GM12878 (cell line): Measurements from ENCODE around the gene YWHAH. TPM values are rescaled to one million over a fixed set of nuclear protein-coding genes. Genes with fewer than 3 reads are reported as not detected.

Source experiments
- ATAC-seq: fragments of 200-7000 bp; cut with Tn5 transposase; 3 replicates; pipeline ENCODE4 v1.9.1; 2020; ENCODE audit warnings: mild to moderate bottlenecking, moderate library complexity
- BruUV-seq: library from RNA; stranded (reverse); fragments of 400-500 nt; replicated peaks from 2 replicates; lab custom pipeline; 2021; lab: Mats Ljungman, UMichigan
- CTCF ChIA-PET: fragments of 300-600 bp; sonication (Branson Sonifier 250); formaldehyde crosslinking; extraction: SDS; loops from one replicate; lab custom pipeline; 2021; ENCODE audit warnings: inconsistent platforms; lab: Yijun Ruan, JAX
- POLR2A ChIA-PET: fragments of 350-600 bp; formaldehyde crosslinking; extraction: SDS; loops from one replicate; lab custom pipeline; 2021; ENCODE audit warnings: inconsistent platforms; lab: Charles Lee
- RAD21 ChIA-PET: fragments of 300-600 bp; sonication (Branson Sonifier 250); formaldehyde crosslinking; loops from one replicate; lab custom pipeline; 2023; ENCODE audit warnings: antibody characterized with exemption; ENCODE audit not compliant: unreplicated experiment; lab: Charles Lee
- SMC1A ChIA-PET: fragments of 300-600 bp; sonication (Branson Sonifier 250); formaldehyde crosslinking; loops from one replicate; lab custom pipeline; 2023; ENCODE audit not compliant: unreplicated experiment, uncharacterized antibody; lab: Charles Lee
- DNase-seq: peaks from one replicate; pipeline ENCODE4 v3.0.0-alpha.2; 2011; ENCODE audit warnings: low read depth, low spot score
- FAIRE-seq: peaks from 3 replicates; lab custom pipeline; 2011; peaks lifted over from hg19 to GRCh38; lab: Jason Lieb, UNC
- H2AFZ ChIP-seq: 2 replicates; pipeline ENCODE4 v1.6.0; 2011; ENCODE audit warnings: low read depth, low read length, control low read depth; ENCODE audit not compliant: control insufficient read depth
- H3K27ac ChIP-seq: 2 replicates; pipeline ENCODE4 v1.5.1; 2011; ENCODE audit warnings: control low read depth; ENCODE audit not compliant: control insufficient read depth, insufficient read depth
- H3K27me3 ChIP-seq, 2 experiments: replicated peaks in 1 of 2; 2 replicates each; pipeline versions ENCODE4 v1.6.0 to v1.6.1; 2011; ENCODE audit warnings: low read length in 1 of 2; ENCODE audit not compliant: control insufficient read depth in 2 of 2, insufficient read depth in 2 of 2
- H3K36me3 ChIP-seq, 2 experiments: 2 replicates each; pipeline ENCODE4 v1.5.1; 2011; ENCODE audit warnings: low read length in 1 of 2; ENCODE audit not compliant: control insufficient read depth in 2 of 2, insufficient read depth in 2 of 2
- H3K4me1 ChIP-seq: 2 replicates; pipeline ENCODE4 v1.6.1; 2011; ENCODE audit warnings: mild to moderate bottlenecking, low read length, moderate library complexity, mixed read lengths; ENCODE audit not compliant: control insufficient read depth, insufficient read depth
- H3K4me2 ChIP-seq: 2 replicates; pipeline ENCODE4 v1.6.0; 2011; ENCODE audit warnings: control low read depth; ENCODE audit not compliant: control insufficient read depth, insufficient read depth
- H3K4me3 ChIP-seq: fragments of 200-600 bp; sonication (generic); 2 replicates; pipeline ENCODE4 v1.5.1; 2016
- H3K79me2 ChIP-seq: 2 replicates; pipeline ENCODE4 v1.6.0; 2011; ENCODE audit warnings: low read length; ENCODE audit not compliant: control insufficient read depth, insufficient read depth
- H3K9ac ChIP-seq: 2 replicates; pipeline ENCODE4 v1.8.0; 2011; ENCODE audit warnings: low read length, control low read depth, mixed read lengths; ENCODE audit not compliant: control insufficient read depth, insufficient read depth
- H3K9me3 ChIP-seq: replicated peaks from 3 replicates; pipeline ENCODE4 v1.5.1; 2011; ENCODE audit warnings: mild to moderate bottlenecking, low read length; ENCODE audit not compliant: control insufficient read depth, insufficient read depth
- H4K20me1 ChIP-seq: 2 replicates; pipeline ENCODE4 v1.6.0; 2011; ENCODE audit not compliant: control insufficient read depth, insufficient read depth
- BHLHE40 ChIP-seq, 2 experiments: fragments of 450-650 bp in 1 of 2; IDR thresholded peaks; 2 replicates each; pipeline ENCODE4 v1.6.1; 2011 to 2017; ENCODE audit warnings: low read depth in 2 of 2, borderline replicate concordance in 1 of 2, improper control_type of control experiment in 1 of 2, low read length in 1 of 2, mild to moderate bottlenecking in 1 of 2
- CEBPZ ChIP-seq: fragments of 150-350 bp; IDR thresholded peaks from 2 replicates; pipeline ENCODE4 v1.6.1; 2016; ENCODE audit warnings: low read depth, low read length
- CHD4 ChIP-seq: fragments of 200-600 bp; sonication (generic); IDR thresholded peaks from 2 replicates; pipeline ENCODE4 v1.6.1; 2016; ENCODE audit warnings: mild to moderate bottlenecking
- MXI1 ChIP-seq: fragments of 150-350 bp; IDR thresholded peaks from 2 replicates; pipeline ENCODE4 v1.6.1; 2011; ENCODE audit warnings: low read depth, mild to moderate bottlenecking, inconsistent platforms, low read length, improper control_type of control experiment
- RELA ChIP-seq: fragments of 450-650 bp; IDR thresholded peaks from 2 replicates; pipeline ENCODE4 v1.8.0; 2014; ENCODE audit warnings: borderline replicate concordance; ENCODE audit not compliant: partially characterized antibody
- ZNF274 ChIP-seq: IDR thresholded peaks from one replicate; pipeline ENCODE4 v1.8.0; 2011; ENCODE audit not compliant: insufficient read length, insufficient read depth
- WGBS: methylation state at CpG from one replicate; pipeline ENCODE4 v1.1.6; 2016; ENCODE audit warnings: low lambda C conversion rate; ENCODE audit not compliant: insufficient replicate concordance, insufficient coverage; ENCODE audit errors: missing lambda C conversion rate; 5-methylcytosine and 5-hydroxymethylcytosine counted together
- in situ Hi-C: fragments of 300-500 bp; cut with MboI; formaldehyde crosslinking; loops from 9 replicates; pipeline ENCODE4 v1.14.3; 2018; ENCODE audit warnings: mixed read lengths
- intact Hi-C: fragments of 100-400 bp; cut with micrococcal nuclease; formaldehyde crosslinking; loops from one replicate; pipeline ENCODE4 v1.14.2; 2022; ENCODE audit not compliant: unreplicated experiment
- polyA plus RNA-seq, 11 experiments: library from polyadenylated mRNA; depleted of rRNA in 4 of 11; unstranded in 6 of 11; stranded (reverse) in 5 of 11; fragments of >200 nt; fragmentation: Nextera tagmentation in 4 of 11; fragmentation: Illumina TruSeq in 1 of 11; extraction: Ambion mirVana in 4 of 11; extraction: Trizol in 1 of 11; gene quantifications; 1 replicate in 1 of 11; 2 replicates in 10 of 11; pipeline versions ENCODE4 v1.2.1 to v1.2.3, GENCODE V29; 2011 to 2016; ENCODE audit warnings: inconsistent platforms in 2 of 11, missing spikeins in 2 of 11, low read depth in 1 of 11
- total RNA-seq, 4 experiments: library from RNA; depleted of rRNA in 3 of 4; stranded (reverse); fragments of >200 nt in 3 of 4; fragmentation: Illumina TruSeq in 1 of 4; extraction: Trizol in 1 of 4; gene quantifications; 2 replicates each; pipeline versions ENCODE4 v1.2.1 to v1.2.3, GENCODE V29; 2013 to 2021
- TF ChIP-seq, protein P1 (sequence below): fragments of 450-650 bp; IDR thresholded peaks from 2 replicates; pipeline ENCODE4 v1.6.1; 2014; ENCODE audit warnings: mild to moderate bottlenecking

Gene YWHAH
- total and polyA plus RNA-seq, 10 of the 15 experiments (the other 5 are each of a cell fraction or from before 2014, with no cell fraction given): 34.2 to 197 (median 115) TPM

DNA sequence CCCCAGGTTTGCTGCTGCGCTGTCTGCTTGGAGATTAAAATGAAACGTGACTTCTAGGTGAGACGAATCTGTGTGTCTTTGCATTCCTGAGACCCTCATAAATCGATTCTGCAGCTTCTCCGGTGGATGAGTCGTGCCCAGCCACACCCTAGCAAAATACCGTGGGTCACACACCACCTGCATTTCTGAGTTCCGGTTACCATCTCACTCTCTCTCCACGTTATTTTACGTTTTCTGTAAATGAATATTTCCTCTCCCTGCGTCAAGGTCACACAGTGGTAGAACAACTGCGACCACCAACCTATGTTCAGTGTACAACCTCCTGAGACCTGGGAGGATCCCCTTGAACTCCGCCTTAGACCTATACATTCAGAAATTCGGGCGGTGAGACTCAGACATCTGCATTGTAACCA lies 1.1 kb downstream of the YWHAH start:
- intact Hi-C loops: loop anchor here (2.0 kb wide), 1 partner anchor 191 kb away; the partner anchor contains the start of gene DEPDC5
- Histone ChIP-seq H3K36me3 (peaks cover 0 to 6% of the 10 kb centered on the region in 2 experiments), H4K20me1 (0 out of 2 replicates have a peak, but pooled peaks cover 3% of the 10 kb centered on the region), H3K4me2 (peak overlapping the region; percentile 75), H3K4me1 (peaks cover 13% of the 10 kb centered on the region), H3K4me3 (peak overlapping the region; percentile 100), H3K9ac (peak overlapping the region; percentile 91), H2AFZ (peak overlapping the region; percentile 94), H3K9me3 (no peaks in the 10 kb centered on the region), H3K27me3 (no peaks in the 10 kb centered on the region), H3K27ac (peak overlapping the region; percentile 83), H3K79me2 (peaks cover 50% of the 10 kb centered on the region)
- DNase-seq (no peak), ATAC-seq (peak; percentile 8), FAIRE-seq (peak; percentile 57)
- WGBS: under 1% methylated on average over 15 of the region's 15 CpGs
- SMC1A ChIA-PET: interaction anchor here (0.7 to 10.0 kb wide), 7 partner anchors 10 to 467 kb away, joined by 3 to 99 read pairs (median 4); partner anchors contain the start of genes PISD and RTCB
- RAD21 ChIA-PET: interaction anchor here (0.7 to 4.0 kb wide), 3 partner anchors 25 to 280 kb away, joined by 3 to 29 read pairs (median 5); no protein-coding TSS in a partner anchor
- POLR2A ChIA-PET: interaction anchor here (0.9 to 1.5 kb wide), 4 partner anchors 9 to 279 kb away, joined by 3 to 6 read pairs (median 3); no protein-coding TSS in a partner anchor
- TF ChIP-seq BHLHE40 (IDR thresholded peaks at IDR 0.05; ENCODE audit: borderline replicate concordance in 1 of 2, low read depth in 2 of 2, low read length in 1 of 2) (peak in 1 of 2 experiments; percentile 48; a peak in 2 of 4 replicates), CEBPZ (no peak), CHD4 (no peak), RELA (no peak), ZNF274 (no peak), MXI1 (0 out of 2 replicates have a peak, but pooled peaks have one; percentile 29)
- TF ChIP-seq, protein P1, sequence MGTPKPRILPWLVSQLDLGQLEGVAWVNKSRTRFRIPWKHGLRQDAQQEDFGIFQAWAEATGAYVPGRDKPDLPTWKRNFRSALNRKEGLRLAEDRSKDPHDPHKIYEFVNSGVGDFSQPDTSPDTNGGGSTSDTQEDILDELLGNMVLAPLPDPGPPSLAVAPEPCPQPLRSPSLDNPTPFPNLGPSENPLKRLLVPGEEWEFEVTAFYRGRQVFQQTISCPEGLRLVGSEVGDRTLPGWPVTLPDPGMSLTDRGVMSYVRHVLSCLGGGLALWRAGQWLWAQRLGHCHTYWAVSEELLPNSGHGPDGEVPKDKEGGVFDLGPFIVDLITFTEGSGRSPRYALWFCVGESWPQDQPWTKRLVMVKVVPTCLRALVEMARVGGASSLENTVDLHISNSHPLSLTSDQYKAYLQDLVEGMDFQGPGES: no peak
- in situ Hi-C loops: loop anchor here (5.0 kb wide), 1 partner anchor 283 kb away; the partner anchor contains the start of gene PISD
- BruUV-seq: no TSS peak
- CTCF ChIA-PET: interaction anchor here (0.7 to 7.1 kb wide), 13 partner anchors 10 to 288 kb away, joined by 3 to 140 read pairs (median 3); partner anchors contain the start of gene PISD
